ENCODE measurements around the gene PRR3.
"Not testable (repeated sequence)": the region's sequence is repeated elsewhere in the genome, so short reads cannot be mapped to it uniquely, and the experiment has no call there.

PRR3 gene

DNA sequence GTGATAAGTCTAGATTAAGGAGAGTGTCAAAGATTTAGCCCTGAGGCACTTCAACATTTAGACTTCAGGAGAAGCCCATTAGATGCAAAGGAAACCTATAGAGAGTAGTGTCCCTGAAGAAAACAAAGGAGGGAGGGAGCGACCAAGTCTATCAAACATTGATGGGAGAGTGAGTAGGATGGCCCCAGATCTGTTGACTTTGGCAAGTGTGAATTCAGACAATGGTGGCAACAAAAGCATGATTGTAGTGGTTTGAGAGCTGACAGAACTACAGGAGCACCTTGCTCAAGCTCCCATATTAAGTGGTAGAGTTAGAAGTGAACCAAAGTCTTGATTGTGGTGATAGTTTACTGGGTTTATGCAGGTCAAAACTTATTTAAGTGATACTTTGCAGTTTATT lies 13.2 kb downstream of the PRR3 start:
- DNase-seq (ENCODE audit: insufficient read length, low spot score) (no peak), FAIRE-seq (no peak)

- no peak for DNase-seq (ENCODE audit: insufficient read length, low spot score)
- FAIRE-seq: no peak
Observed at GRCh38 chr6:30570740-30571074, 13.6 kb downstream of the PRR3 start.

GRCh38 chr6:30571075-30571761 lies 14.1 kb downstream of the PRR3 start, which contains the start of gene ABCF1:
TSS of gene ABCF1 (plus strand) at chr6:30571442. CDS start at chr6:30571488, 46 bp downstream.
- peak; percentile 96 for DNase-seq (ENCODE audit: insufficient read length, low spot score)
- peak; percentile 95 for FAIRE-seq

GRCh38 chr6:30571762-30572082 lies 14.6 kb downstream of the PRR3 start:
- DNase-seq (ENCODE audit: insufficient read length, low spot score): no peak
- no peak for FAIRE-seq

- FAIRE-seq (no peak), DNase-seq (ENCODE audit: insufficient read length, low spot score) (no peak)
Observed at GRCh38 chr6:30572148-30572547, 15.1 kb downstream of the PRR3 start.

- no peak for FAIRE-seq
- DNase-seq (ENCODE audit: insufficient read length, low spot score): no peak
Observed at GRCh38 chr6:30573113-30573512, 16.0 kb downstream of the PRR3 start.

GRCh38 chr6:30578051-30578450 lies 21.0 kb downstream of the PRR3 start:
- FAIRE-seq: no peak
- no peak for DNase-seq (ENCODE audit: insufficient read length, low spot score)

- no peak for FAIRE-seq
- no peak for DNase-seq (ENCODE audit: insufficient read length, low spot score)
Observed at GRCh38 chr6:30583921-30584320, 26.8 kb downstream of the PRR3 start.

GRCh38 chr6:30589754-30590358 lies 32.8 kb downstream of the PRR3 start:
- FAIRE-seq (no peak), DNase-seq (ENCODE audit: insufficient read length, low spot score) (no peak)

- FAIRE-seq (no peak), DNase-seq (ENCODE audit: insufficient read length, low spot score) (no peak)
Observed at GRCh38 chr6:30590509-30590908, 33.4 kb downstream of the PRR3 start.

- FAIRE-seq (no peak), DNase-seq (ENCODE audit: insufficient read length, low spot score) (no peak)
Observed at GRCh38 chr6:30591008-30591407, 33.9 kb downstream of the PRR3 start.

DNA sequence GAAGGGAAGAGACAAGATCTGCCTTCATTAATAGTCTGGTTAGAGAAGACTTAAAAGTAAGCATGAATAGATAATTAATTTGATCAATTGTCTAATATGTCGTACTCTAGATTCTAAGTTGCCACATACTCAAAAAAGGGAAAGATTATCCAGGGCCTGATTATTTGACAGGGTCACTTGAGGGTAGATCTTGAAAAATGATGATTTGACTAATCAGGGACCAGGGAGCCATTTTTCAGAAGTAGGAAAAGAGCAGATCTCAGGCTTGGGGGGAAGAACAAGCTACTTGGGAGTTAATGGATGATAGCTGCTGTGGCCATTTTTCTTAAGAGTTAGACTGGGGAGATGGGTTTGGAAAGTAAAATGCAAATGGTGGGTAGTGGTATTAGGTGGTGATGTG lies 35.2 kb downstream of the PRR3 start:
- FAIRE-seq (no peak), DNase-seq (ENCODE audit: insufficient read length, low spot score) (no peak)

GRCh38 chr6:30597315-30598144 lies 40.4 kb downstream of the PRR3 start:
- peak; percentile 79 for DNase-seq (ENCODE audit: insufficient read length, low spot score)
- not testable (repeated sequence) for FAIRE-seq

DNA sequence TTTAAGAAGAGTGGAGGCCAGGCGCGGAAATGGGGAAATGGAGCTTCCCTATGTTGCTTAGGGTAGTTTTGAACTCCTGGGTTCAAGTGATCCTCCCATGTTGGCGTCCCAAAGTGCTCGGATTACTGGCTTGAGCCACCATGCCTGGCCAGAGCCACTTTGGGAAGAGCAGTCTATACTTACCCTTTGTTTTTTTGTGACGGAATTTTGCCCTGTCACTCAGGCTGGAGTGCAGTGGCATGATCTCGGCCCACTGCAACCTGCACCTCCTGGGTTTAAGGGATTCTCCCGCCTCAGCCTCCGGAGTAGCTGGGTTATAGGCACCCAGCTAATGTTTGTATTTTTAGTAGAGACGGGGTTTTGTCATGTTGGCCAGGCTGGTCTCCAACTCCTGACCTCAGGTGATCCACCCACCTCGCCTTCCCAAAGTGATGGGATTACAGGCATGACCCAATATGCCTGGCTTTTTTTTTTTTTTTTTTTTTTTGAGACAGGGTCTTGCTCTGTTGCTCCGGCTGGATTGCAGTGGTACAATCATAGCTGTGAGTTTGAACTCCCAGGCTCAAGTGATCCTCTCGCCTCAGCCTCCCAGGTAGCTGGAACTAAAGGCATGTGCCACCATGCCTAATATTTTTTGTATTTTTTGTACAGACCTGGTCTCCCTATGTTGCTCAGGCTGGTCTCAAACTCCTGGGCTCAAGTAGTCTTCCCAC lies 42.0 kb downstream of the PRR3 start:
- DNase-seq (ENCODE audit: insufficient read length, low spot score): no peak
- no peak for FAIRE-seq

- no peak for DNase-seq (ENCODE audit: insufficient read length, low spot score)
- no peak for FAIRE-seq
Observed at GRCh38 chr6:30599625-30600324, 42.7 kb downstream of the PRR3 start.

DNA sequence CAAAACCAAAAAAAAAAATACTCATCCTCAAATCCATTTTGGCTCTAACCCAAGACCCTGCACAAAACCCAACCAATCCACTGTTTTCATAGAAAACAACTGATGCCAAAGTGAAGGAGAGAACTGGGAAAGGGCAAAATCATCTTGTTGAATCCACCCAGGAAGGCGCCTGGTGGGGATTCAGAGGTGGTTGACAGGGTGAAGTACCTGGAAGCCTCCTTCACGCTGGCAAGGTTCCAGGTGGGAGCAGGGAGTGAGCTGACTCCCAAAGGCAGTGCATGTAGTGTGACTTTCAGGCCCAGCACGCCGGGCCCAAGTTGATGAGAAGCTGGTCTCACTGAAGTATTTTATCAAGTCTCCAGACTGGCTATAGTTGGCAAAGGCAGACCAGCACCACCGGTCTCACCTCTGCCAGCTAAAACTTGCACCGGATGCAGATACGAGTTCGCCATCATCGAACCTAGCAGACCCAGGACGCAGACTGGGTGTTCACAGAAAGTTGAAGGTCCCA lies 43.4 kb downstream of the PRR3 start:
- DNase-seq (ENCODE audit: insufficient read length, low spot score): no peak

DNA sequence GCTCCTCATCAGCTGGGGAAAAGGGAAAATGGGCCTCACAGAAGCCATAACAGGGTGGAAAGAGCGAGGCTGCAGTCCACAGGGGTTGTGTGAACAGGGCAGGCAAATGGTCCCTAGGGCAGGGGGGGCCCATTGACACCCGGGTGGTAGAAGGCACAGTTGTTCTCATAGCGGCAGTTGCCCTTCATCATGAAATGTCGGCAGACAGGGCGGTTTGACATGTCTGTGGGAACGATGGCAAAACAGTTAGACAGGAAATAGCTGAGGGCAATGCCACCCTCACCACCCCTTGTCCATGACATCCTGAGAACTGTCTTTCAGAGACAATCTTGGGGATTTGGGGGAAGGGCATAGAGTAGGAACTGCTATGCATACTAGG lies 44.3 kb downstream of the PRR3 start:
- DNase-seq (ENCODE audit: insufficient read length, low spot score) (no peak), FAIRE-seq (no peak)

More for the DNA sequence above, 43.4 kb downstream of the PRR3 start:
- no peak for FAIRE-seq

GRCh38 chr6:30601815-30602641 lies 44.9 kb downstream of the PRR3 start:
- no peak for DNase-seq (ENCODE audit: insufficient read length, low spot score)
- no peak for FAIRE-seq

GRCh38 chr6:30603961-30604360 lies 46.9 kb downstream of the PRR3 start:
- DNase-seq (ENCODE audit: insufficient read length, low spot score): no peak
- no peak for FAIRE-seq

DNA sequence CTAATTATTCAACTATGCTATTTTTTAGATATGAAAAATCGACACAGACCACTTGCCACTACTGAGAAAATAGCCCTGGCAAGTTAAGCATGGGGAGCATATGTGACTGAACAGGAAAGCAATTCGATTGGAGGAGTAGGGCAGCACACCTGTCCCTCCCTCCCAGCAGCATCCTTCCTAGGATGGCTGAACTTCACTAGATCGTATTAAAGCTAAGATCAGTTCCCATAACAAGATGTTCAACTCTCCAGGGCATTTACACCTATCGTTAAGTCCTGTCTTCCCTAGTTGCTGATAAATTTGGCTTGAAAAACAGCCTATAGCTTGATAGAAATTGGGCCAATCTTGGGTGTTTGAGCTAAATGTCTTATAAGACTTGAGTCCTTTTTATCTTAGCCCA lies 53.0 kb downstream of the PRR3 start:
- DNase-seq (ENCODE audit: insufficient read length, low spot score): no peak
- FAIRE-seq: no peak

Measured in HTR-8/SVneo (cell line).